Renal cortex interstitium (tissue), 11 donors: Measurements from ENCODE around the gene MICAL3. TPM values are rescaled to one million over a fixed set of nuclear protein-coding genes. Genes with fewer than 3 reads are reported as not detected.

ENCODE experiments used
- DNase-seq, 11 donors: peaks; one replicate each; pipeline ENCODE4 v3.0.0-alpha.2; 2013; ENCODE audit warnings: low read depth in 9 of 11, low spot score in 4 of 11; ENCODE audit errors: extremely low read depth in 1 of 11
- polyA plus RNA-seq, 3 donors: library from polyadenylated mRNA; unstranded; fragments of 120-200 nt; gene quantifications; one replicate each; pipeline ENCODE4 v1.2.1, GENCODE V29; 2013; ENCODE audit not compliant: insufficient read length in 3 of 3

Gene MICAL3
- polyA plus RNA-seq, 3 donors, result 30.9 to 40.3 (median 32.8) TPM

GRCh38 chr22:17803609-17804270 is 220.6 kb downstream of the MICAL3 start:
- DNase-seq, result no peak

- DNase-seq, result no peak
Measured at GRCh38 chr22:17802822-17803221, 221.5 kb downstream of the MICAL3 start.

DNA sequence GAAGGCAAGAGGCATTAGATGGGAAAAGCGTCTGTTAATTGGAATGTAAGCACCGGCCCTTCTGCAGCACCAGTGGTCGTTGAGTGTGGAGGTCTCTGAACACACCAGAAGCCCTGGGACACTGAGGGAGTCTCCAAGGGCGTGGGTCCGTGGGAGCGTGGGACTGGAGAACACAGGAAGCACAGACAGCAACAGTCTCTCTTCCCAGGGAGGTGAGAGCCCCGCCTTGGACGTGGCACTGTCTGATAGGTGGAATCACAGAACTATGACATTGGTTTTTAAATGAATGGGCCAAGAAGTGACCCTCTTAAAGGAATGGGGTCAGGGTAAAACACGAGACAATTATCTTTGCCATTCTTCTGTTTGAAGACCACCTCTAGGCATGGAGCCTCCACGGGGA is 221.9 kb downstream of the MICAL3 start:
- DNase-seq, result no peak

DNA sequence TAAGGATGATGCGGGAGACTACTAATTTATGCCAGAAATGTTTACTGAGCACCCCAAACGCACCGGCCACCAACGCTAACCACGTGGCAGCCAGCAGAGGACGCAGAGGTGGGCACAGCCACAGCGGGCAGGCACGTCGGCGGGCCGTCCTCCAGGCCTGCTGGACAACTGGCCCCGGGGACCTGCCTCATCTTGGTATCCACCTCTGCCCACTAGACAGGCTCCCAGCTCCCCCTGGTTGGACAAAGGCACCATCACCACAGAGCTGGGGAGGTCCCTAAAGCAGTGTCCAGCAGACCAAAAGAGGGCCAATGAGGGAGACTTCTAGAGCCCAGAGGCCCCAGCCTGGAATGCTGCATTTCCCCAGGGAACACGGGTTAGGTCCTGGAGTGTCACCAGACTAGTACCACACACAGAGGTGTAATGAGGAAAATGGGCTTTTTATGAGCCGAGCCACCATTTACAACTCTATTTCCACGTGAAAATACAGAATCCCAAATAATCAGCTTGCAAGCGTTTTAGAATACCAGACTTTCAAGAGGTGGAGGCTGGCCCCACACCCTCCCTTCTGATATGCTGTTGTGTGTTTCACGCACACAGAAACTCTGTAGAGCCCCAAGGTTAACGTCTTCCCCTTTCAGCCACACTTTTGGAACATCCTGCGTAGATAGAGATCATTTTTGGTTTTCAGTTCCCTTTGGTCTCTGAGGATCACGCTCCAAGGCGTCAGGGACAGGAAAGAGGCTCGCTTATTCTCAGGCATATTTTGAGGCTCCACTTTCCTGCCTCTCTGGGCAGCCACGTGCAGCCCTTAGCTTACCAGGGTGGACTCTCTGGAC is 226.4 kb downstream of the MICAL3 start:
- no peak for DNase-seq

GRCh38 chr22:17796695-17797094 is 227.7 kb downstream of the MICAL3 start:
- no peak for DNase-seq

- no peak for DNase-seq
Measured at GRCh38 chr22:17795661-17796548, 228.5 kb downstream of the MICAL3 start.

GRCh38 chr22:17794726-17795542 is 229.4 kb downstream of the MICAL3 start:
- DNase-seq, result no peak

DNA sequence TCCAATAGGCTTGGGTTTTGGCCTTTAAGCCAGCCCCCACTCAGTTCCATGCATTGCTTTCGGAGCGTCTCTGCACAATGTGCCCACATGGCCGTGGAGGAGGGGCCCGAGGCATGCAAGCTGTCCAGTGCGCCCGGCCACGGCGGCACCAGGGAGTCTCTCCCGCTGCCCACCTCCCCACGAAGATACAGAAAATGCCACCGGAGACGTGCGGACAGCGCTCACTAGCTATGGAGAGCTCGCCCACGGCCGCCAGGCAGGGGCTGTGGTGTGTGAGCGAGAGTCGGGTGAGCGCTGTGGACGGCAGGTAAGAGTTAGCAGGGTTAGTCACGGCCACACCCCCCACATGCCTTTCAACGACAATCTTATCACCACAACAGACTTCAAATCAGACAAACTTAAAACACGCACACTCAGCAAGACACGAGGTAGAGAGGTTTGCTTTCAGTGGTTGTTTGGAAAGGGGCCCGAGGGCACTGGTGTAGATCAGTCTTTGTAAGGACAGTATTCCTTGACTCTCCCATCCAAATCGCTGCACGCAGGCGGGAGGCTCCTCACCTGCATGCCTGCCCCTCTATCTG is 231.4 kb downstream of the MICAL3 start:
- DNase-seq, result no peak

DNA sequence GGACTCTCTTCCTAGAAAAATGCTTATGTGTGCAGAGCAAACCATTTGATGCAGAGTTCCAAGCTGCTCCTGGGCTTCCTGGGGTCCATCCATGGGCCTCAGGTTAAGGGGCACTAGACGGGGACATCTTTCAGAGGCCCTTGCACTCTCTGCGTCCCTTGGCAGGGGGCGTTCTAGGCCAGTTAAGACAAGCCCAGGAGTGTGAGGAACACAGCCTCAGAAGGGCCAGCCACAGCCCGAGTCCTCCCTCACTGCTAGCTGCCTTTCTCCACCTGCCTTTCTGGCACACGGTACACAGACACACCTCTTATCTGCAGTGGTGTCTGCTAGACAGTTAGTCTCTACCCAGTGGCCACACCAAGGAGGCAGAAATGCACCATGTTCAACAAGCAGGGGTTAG is 232.1 kb downstream of the MICAL3 start:
- no peak for DNase-seq

GRCh38 chr22:17791196-17791595 is 233.2 kb downstream of the MICAL3 start:
- no peak for DNase-seq

DNA sequence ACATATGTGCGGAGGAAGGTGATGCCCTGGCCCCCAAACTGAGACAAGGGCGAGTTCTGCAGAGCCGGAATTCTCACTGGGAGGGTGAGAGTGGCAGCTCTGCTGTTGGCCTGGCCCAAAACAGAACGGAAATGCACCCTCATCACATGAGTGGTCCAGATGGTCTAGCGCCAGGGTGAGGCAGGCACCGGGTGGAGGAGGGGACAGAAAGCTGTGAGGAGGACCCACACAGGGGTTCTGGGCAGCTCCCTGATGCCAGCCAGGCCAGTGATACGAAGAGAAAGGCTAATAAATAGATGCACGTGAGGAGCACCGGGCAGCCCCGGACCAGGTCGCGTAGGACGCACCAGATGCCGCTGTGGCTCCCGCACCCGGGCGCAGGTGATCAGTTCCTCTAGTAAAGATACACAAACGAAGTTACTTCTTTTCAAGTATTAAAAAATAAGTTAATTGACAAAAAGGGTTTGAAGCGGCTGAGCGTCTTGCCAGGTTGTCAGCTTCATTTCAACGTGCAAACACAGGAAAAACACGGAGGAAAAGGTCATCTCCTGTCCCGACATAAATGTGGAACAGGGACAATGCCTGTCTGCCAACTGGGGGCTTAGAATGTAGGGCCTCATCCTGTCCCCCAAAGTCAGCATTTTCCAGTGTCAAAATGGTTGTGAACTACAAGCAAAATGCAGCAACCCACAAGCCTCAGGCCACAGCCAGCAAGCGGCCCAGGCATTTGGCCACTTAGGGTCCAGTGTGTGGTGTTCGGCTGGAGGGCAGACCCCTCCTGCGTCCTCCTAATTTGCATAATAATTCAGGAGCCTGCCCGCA is 234.8 kb downstream of the MICAL3 start:
- no peak for DNase-seq

GRCh38 chr22:17788528-17789378 is 235.6 kb downstream of the MICAL3 start:
- DNase-seq, result no peak

GRCh38 chr22:17787716-17788330 is 236.5 kb downstream of the MICAL3 start:
- no peak for DNase-seq

GRCh38 chr22:17787241-17787640 is 237.1 kb downstream of the MICAL3 start:
- no peak for DNase-seq

- DNase-seq, result no peak
Measured at GRCh38 chr22:17786435-17787161, 237.8 kb downstream of the MICAL3 start.
